ENCODE data around the gene KRTAP5-4. TPM values are rescaled to one million over a fixed set of nuclear protein-coding genes. Genes with fewer than 3 reads are reported as not detected.
"Not testable (repeated sequence)": the region's sequence is repeated elsewhere in the genome, so short reads cannot be mapped to it uniquely, and the experiment has no call there.

The KRTAP5-4 gene
- total RNA-seq, 1 donor from 2014 or later = not detected

DNA sequence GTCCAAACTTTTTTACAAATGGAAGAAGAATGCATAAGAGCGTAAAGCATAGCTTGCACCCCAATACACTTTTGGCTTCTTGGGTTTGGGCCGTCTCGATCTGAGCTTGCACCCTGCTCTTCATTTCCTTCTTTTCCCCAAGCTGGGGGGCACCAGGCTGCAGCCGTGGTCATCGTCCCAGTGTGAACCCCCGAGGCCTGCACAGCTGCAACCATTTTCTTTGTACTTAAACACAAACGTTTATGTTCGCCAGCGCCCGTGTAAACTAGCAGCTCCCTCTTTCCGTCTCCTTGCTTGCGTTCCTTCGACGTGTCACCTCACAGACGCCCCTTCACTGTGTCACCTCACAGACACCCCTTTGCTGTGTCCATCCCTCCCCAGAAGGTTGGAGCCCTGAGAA is 17.7 kb upstream of the KRTAP5-4 start:
- ATAC-seq (no peak), DNase-seq (ENCODE audit: low spot score) (no peak)

DNA sequence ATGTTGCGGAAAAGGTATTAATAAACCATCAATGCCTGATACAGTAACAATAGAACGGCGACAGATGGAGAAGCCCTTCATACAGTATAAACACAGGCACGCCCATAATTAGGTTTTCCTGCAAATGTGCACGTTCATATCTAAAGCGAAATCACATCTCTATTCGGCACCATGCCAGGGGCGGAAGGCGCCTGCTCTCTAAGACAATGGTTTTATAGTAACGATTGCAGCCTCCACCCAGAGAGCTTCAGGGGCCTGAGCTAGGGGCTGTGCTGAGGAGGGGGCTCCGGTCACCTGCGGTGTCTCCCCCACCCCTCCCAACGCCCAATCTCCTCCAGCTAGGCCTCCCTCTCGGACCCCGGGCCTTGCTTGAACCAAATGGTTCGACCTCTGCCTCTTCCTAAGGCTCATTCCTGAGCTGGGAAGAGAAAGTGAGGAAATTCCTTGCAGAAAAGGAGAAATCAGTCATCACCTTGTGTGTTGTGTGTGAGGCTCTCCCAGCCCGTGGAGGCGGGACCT is 17.2 kb upstream of the KRTAP5-4 start:
- no peak for ATAC-seq
- no peak for DNase-seq (ENCODE audit: low spot score)

DNA sequence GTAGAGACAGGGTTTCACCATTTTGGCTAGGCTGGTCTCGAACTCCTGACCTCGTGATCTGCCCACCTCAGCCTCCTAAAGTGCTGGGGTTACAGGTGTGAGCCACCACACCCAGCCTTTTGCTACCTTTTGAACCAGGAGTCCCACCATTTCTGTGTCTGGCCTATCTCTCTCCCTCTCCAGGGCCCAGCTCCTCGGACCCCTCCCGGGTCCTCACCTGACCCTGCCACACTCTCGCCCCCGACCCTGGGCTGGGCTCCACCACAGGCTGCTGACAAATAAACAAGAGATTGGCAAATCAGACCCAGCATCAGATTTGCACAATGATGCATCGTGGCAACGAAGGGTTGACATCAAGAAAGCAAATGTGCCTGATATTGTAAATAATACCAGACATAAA is 16.4 kb upstream of the KRTAP5-4 start:
- DNase-seq (ENCODE audit: low spot score) = no peak
- no peak for ATAC-seq

DNA sequence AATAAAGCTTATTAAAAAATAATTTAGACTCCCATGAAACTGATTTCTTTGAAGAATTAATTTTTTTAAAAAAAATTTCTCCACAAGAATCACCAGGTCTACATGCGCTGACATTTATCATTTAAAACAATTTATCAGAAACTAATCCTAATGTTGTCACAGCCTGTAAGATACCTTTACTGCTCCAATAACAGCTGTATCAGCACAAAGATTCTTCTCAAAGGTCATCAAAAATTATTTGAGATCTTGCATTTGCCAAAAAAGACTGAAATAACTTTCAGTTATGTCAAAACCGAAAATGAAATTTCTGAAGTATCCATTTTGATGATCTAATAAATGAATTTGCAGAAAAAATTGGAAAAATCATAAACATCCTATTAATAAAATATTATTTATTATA is 15.7 kb upstream of the KRTAP5-4 start:
- no peak for DNase-seq (ENCODE audit: low spot score)
- no peak for ATAC-seq

DNA sequence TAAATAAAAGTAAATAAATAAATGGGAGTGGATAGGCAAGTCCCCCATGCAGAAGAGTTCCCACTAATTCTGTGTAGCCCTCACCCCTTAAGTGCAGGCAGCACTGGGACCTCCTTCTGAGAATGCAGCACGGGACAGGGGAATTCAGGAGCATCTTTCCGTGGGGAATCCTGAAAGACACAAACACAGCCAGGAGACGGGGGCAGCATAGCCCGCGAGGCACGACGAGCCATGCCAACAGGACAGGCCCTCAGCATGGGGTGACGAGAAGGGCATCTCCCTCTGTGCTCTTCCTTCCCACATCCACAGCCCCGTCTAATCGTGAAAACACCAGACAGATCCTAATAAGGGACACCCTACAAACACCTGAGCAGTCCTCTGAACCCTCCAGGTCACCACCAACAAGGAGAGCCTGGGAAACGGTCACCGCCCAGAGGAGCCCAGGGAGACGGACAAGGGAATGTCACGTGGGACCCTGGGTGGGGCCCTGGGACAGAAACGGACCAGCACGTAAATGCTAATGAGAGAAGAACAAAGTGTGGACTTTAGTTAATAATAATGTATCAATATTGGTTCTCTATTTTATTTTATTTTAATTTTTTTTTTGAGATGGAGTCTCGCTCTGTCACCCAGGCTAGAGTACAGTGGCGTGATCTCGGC is 14.5 kb upstream of the KRTAP5-4 start:
- DNase-seq (ENCODE audit: low spot score) = no peak
- ATAC-seq = no peak

DNA sequence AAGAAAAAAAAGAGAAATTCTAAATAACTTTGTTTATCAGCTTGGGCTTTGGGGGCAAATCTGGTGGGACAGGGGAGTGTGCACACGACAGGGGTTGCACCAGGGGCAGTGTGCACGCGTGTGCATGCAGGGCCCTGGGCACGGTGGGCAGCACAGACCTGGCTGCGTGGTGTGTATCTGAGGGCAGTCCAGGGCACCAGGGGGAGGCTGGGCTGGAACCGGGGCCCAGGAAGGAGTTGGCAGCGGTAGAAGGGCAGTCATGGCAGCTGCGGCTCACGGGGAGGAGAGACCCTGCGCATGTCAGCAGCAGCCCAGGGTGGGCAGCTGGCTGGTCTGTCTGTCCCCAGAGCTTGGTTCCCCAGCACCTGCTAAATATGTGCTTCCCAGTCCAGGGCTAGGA is 11.9 kb upstream of the KRTAP5-4 start:
- ATAC-seq (no peak), DNase-seq (ENCODE audit: low spot score) (no peak)

DNA sequence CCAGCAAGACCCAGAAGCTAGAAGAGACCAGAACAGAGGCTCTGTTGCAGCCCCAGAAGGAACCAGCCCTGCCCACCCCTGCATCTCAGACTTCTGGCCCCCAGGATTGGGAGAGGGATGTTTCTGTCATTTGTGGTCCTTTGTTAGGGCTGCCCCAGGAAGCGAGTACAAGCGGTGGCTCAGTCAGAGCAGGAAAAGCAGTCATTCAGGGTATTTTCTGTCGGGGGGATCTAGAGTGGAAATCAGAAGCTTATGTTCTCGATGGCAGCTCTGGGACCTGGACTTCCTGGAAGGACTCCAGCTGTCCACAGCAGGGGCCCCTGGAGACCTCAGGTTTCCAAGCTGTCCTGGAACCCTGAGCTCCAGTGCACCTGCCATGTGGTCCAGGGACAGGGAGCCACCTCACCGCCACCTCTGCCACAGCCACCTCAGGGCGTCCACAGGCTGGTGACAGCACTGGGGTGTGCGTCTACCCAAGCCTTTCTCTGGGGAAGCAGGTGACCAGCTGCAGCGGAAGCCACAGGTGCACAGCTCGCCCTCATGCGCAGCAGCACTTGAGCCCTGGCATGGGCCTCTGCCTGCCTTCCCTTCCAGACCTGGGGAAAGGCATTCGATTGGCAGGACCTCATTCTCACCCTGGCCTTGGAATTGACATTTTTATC is 10.2 kb upstream of the KRTAP5-4 start:
- DNase-seq (ENCODE audit: low spot score) = no peak

DNA sequence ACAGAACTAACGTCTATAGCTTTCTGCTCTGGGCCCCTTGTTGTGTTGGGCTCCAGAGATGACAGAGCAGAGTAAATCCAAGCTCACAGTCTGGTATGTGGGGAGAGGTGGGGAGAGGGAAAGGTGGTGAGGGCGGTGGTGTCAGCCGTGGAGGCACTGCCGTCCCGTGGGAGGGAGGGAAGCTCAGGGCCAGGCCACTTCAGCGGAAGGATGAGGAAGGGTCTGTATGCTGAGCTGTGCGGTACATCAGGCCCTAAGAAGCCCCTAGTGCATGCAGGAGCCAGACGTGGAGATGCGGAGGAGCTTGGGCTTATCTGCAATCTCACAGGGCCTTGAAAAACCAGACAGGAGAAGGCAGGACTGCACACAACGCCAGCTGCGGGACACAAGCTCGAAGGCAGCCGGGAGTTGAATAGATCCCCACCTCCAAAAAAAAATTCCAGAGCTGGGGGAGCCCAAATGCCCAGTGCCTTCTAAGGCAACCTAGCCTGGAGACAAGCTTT is 9.2 kb upstream of the KRTAP5-4 start:
- no peak for DNase-seq (ENCODE audit: low spot score)
- no peak for ATAC-seq

More for the DNA sequence above, 10.2 kb upstream of the KRTAP5-4 start:
- ATAC-seq = no peak

DNA sequence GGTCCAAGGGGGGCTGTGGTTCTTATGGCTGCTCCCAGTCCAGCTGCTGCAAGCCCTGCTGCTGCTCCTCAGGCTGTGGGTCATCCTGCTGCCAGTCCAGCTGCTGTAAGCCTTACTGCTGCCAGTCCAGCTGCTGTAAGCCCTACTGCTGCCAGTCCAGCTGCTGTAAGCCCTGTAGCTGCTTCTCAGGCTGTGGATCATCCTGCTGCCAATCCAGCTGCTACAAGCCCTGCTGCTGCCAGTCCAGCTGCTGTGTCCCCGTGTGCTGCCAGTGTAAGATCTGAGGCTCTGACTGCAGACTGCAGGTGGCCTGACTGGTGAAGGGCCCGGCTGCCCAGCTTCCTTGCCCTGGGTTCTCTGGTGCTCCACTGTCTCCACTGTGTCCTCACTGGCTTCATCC is 8.3 kb upstream of the KRTAP5-4 start:
- ATAC-seq = no peak
- DNase-seq (ENCODE audit: low spot score) = no peak

DNA sequence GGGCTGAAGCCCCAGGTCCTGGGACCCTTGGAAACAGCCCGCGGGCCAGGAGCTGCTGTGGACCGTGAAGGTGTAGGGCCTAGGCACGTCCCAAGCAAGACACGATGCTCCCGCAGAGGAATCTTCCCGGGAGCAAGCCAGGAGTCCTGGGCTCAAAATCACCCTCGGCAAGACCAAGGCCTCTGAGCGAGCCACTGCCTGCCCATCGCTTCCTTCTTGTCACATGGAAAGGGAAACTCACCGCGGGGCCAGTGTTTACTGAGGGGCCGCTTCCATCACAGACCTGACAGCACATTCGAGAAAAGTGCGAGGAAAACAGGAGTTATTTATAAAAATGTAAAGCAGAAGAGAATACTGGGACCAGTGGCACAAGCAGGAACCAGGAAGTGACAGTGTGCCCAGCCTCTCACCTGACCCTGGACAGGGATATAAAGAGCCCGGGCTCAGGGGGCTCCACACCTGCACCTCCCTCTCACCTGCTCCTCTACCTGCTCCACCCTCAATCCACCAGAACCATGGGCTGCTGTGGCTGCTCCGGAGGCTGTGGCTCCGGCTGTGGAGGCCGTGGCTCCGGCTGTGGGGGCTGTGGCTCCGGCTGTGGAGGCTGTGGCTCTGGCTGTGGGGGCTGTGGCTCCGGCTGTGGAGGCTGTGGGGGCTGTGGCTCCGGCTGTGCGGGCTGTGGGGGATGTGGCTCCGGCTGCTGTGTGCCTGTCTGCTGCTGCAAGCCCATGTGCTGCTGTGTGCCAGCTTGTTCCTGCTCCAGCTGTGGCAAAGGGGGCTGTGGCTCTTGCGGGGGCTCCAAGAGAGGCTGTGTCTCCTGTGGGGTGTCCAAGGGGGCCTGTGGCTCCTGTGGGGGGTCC is 7.6 kb upstream of the KRTAP5-4 start, which contains the start of gene KRTAP5-5:
TSS of gene KRTAP5-5 (plus strand) at position 450 of the 860 bp plus-strand sequence. CDS start at position 516, 66 bp downstream.
- DNase-seq (ENCODE audit: low spot score) (no peak), ATAC-seq (no peak)

DNA sequence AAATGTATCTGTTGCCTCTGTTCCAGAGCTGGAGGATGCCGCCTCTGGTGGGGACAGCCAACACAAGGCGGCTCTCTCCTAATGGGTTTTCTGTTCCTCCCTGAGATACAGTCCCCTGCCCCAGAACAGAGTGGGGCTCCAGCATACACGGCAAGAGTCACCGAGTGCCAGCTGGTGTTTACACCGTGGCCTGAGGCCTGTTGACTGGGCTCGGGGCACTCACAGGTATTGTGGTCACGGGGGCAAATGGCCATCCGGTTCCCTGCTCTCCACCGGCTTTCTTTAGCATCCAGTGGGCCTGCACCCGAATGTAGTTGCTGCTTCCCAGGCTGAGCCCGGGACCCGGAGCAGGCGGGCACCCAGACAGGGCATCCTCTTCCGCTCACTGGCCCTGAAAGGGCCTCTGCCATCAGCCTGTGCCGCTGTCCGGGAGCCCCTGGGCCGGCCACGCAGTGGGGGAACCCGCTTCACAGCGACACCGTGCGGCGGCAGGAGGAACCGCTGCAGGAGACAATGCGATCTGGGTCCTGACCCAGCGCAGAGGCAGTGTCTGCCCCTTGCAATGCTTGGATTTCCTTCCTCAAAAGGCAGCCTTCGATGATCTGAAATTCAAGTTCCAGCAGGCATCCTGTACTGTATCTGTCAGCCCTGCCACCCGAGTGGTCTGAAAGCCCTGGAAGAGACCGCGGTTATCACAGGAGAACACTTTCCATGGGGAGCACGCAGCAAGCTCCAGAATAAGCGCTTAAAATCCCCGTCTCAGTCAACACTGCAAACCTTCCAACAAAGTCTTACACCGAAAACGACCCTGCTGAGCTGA is 6.8 kb upstream of the KRTAP5-4 start:
- ATAC-seq (peak; percentile 93), DNase-seq (ENCODE audit: low spot score) (no peak)

DNA sequence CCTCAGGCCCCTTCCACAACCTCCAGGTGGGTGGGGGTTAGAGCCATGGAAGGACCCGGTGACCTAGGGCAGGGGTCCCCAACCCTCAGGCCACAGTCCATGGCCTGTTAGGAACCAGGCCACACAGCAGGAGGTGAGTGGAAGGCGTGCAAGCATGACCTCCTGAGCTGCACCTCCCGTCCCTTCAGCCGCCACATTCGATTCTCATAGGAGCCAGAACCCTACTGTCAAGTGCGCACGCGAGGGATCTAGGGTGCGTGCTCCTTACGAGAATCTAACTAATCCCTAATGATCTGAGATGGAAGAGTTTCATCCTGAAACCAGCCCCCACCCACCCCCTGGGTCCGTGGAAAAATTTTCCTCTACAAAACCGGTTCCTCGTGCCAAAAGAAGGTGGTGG is 3.6 kb upstream of the KRTAP5-4 start:
- DNase-seq (ENCODE audit: low spot score) (no peak), ATAC-seq (no peak)

DNA sequence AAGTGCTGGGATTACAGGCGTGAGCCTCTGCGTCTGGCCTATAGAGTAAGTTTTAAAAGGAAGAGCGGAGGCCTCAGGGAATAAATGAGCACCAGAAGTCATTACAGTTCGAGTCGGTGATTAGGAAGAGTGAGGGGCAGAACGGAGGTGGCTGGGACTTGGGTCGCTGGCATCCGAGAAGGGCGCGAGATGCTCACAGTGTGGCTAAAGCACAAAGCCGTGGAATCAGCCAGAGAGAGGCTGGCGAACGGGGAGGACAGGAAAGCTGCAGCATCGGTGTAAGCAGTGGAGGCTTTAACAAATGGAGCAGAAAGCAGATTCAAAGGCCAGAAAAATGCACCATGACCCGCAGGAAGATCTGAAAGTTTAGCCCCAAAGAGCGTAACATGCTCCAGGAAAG is 2.7 kb upstream of the KRTAP5-4 start:
- ATAC-seq = no peak
- DNase-seq (ENCODE audit: low spot score) = no peak

DNA sequence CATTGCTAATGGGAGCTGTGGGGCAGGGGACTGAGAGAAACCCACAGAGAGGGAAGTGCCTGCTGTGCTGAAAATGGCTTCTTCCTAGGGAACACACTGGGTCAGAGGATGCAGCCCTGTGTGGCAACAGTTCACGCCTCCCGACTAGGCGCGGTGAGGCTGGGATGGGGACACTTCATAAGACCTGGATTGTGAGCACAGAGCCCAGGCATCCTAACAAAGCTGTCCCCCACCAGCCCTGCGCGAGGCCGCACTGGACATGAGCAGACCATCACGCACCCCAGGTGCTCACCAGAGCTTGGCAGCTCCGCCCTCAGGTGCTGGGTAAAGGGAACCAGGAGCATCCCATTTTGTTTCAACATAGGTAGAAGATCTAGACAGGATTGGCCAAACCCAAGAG is 1.8 kb upstream of the KRTAP5-4 start:
- ATAC-seq (no peak), DNase-seq (ENCODE audit: low spot score) (no peak)

DNA sequence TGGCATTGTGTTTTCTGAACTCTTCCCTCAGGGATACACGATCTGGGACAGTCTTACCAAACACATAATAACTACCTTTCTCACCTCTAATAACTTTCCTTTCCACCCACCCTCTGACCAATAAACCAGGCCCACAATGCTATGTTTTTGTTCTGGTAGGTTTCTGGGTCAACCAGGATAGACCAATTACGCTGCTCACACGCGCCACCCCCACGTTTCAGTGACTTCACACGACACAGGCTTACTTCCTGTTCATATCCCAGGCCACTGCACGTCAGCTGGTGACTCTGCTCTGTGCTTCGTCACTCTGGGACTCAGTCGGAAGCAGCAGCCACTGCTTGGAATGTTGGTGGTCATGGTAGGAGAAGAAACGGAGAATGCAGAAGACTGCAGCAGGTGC is 2.5 kb downstream of the KRTAP5-4 start:
- DNase-seq (ENCODE audit: low spot score) (no peak), ATAC-seq (peak; percentile 43)

DNA sequence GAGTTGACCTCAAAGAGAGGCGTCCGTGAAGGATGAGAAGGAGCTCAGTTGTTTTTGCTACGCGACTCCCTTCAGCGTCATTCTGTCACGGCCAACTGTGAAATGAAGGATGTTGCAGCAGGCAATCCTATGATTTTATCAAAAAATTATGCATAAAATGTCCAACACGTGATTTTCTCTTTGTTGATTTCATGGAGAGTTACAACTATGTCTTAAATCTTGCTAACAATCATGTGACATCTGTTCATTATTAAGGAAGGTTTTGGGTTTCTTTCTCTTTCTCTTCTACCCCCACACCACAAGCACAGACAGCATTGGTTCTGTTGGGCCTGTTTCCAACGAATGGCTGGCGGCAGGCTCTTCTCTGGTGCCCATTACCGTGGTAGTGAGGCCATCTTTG is 3.7 kb downstream of the KRTAP5-4 start:
- DNase-seq (ENCODE audit: low spot score) (no peak), ATAC-seq (no peak)

DNA sequence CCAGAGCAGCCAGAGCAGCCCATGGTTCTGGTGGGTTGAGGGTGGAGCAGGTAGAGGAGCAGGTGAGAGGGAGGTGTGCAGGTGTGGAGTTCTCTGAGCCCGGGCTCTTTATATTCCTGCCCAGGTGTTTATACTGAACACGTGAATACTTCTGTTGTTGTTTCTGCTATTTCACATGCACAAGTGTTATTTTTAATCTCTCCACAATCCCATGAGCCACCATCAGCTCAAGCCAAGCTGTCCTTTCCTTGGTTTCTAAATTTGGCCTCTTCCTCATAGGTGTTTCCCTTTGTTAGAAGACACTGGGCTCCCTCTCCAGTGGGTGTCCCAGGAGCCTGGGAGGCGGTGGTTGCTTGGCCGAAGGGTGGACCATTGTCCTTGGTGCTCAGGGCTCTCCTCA is 13.6 kb downstream of the KRTAP5-4 start, which contains the start of gene KRTAP5-3:
TSS of gene KRTAP5-3 (minus strand) at position 101 of the 400 bp plus-strand sequence. CDS start at position 23, 78 bp downstream.
- DNase-seq (ENCODE audit: low spot score) (no peak), ATAC-seq (no peak)

DNA sequence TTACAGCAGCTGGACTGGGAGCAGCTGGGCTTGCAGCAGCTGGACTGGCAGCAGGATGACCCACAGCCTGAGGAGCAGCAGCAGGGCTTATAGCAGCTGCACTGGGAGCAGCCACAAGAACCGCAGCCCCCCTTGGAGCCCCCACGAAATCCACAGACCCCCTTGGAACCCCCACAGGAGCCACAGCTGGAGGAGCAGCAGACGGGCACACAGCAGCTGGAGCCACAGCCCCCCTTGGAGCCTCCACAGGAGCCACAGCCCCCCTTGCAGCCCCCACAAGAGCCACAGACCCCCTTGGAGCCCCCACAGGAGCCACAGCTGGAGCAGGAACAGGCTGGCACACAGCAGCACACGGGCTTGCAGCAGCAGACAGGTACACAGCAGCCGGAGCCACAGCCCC is 14.0 kb downstream of the KRTAP5-4 start:
- not testable (repeated sequence) for DNase-seq (ENCODE audit: low spot score); ATAC-seq

DNA sequence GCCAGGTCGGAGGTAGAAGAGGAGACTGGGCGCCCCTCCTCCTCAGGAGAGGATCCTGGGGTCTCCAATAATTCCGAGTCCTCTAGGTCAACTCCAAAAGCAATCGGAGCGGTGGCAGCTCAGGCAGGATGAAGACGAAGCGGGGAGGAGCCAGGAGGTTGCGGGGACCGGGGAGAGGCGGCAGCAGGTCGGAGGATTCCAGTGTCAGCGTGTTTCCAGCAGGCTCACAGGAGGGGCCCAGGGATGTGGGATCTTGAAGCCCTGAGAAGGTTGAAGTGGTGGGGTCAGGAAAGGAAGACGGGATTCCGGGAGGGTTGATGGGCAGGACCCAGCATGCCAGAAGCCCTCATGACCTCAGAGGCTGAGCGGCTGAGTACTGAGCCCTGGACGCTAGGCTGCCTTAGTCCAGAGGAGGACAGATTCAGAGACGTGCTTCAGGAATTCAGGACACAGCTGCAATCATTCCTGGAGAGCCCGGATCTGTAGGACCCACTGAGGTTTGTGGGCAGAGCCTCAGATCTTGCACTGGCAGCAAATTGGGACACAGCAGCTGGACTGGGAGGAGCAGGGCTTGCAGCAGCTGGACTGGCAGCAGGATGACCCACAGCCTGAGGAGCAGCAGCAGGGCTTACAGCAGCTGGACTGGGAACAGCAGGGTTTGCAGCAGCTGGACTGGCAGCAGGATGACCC is 14.6 kb downstream of the KRTAP5-4 start:
- not testable (repeated sequence) for ATAC-seq; DNase-seq (ENCODE audit: low spot score)

DNA sequence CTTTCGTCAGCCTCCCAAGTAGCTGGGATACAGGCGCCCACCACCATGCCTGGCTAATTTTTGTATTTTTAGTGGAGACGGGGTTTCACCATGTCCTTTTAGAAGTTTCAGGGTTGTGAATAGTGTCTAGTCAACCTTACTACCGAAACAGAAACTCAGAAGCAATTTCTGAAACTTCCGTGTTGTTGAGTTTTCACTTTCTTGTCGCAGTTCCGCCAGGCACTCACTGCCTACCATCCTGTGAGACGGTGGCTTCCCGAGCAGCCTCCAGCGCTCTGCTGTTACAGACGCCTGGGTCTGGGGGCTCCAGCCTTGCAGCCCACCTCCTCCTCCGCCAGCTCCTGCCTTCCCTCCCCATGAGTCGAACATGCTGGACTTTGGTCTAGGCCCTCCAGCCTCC is 16.0 kb downstream of the KRTAP5-4 start:
- DNase-seq (ENCODE audit: low spot score); ATAC-seq: not testable (repeated sequence)
